Aorta (tissue), 5 donors: ENCODE data around the gene NUCKS1. TPM values are rescaled to one million over a fixed set of nuclear protein-coding genes. Genes with fewer than 3 reads are reported as not detected.

ENCODE experiments used
- ATAC-seq: fragments of 200-7000 bp; cut with Tn5 transposase; one replicate; pipeline ENCODE4 v1.9.1; 2022; ENCODE audit warnings: moderate library complexity; ENCODE audit not compliant: low FRiP score
- DNase-seq, 2 donors: peaks; one replicate each; pipeline ENCODE4 v3.0.0-alpha.2; 2020
- H3K27ac ChIP-seq, 2 donors: one replicate each; pipeline ENCODE4 v1.5.1; 2013; ENCODE audit warnings: low read length in 2 of 2, mild to moderate bottlenecking in 2 of 2, moderate library complexity in 2 of 2, control low read depth in 1 of 2, inconsistent platforms in 1 of 2, low read depth in 1 of 2
- H3K27me3 ChIP-seq, 2 donors: one replicate each; pipeline ENCODE4 v1.6.1; 2013; ENCODE audit warnings: control low read depth in 1 of 2, low read length in 1 of 2, mild to moderate bottlenecking in 1 of 2, moderate library complexity in 1 of 2; ENCODE audit not compliant: insufficient read depth in 2 of 2, control insufficient read depth in 1 of 2
- H3K36me3 ChIP-seq, 2 donors: one replicate each; pipeline ENCODE4 v1.6.1; 2013; ENCODE audit warnings: control low read depth in 1 of 2, low read length in 1 of 2, mild to moderate bottlenecking in 1 of 2; ENCODE audit not compliant: insufficient read depth in 2 of 2, control insufficient read depth in 1 of 2
- H3K4me1 ChIP-seq, 2 donors: one replicate each; pipeline ENCODE4 v1.6.1; 2013; ENCODE audit warnings: low read length in 2 of 2, control low read depth in 1 of 2, mild to moderate bottlenecking in 1 of 2, moderate library complexity in 1 of 2; ENCODE audit not compliant: insufficient read depth in 2 of 2, control insufficient read depth in 1 of 2
- H3K4me3 ChIP-seq, 2 donors: one replicate each; pipeline ENCODE4 v1.5.1; 2013; ENCODE audit warnings: low read length in 2 of 2, control low read depth in 1 of 2, mild to moderate bottlenecking in 1 of 2
- H3K9me3 ChIP-seq: one replicate; pipeline ENCODE4 v1.6.1; 2013; ENCODE audit warnings: mild to moderate bottlenecking, low read length; ENCODE audit not compliant: control insufficient read depth
- WGBS, 2 donors: extraction: QIAGEN DNeasy Blood & Tissue Kit; methylation state at CpG; one replicate each; pipeline ENCODE4 v1.1.7; 2013; 5-methylcytosine and 5-hydroxymethylcytosine counted together
- intact Hi-C, 2 donors: fragments of 100-400 bp; cut with DNase I; formaldehyde crosslinking; loops; one replicate each; pipeline versions ENCODE4 v1.14.2 to v1.15.0; 2022
- polyA plus RNA-seq, 2 donors: library from polyadenylated mRNA; stranded (reverse); fragments of 200-250 nt; gene quantifications; one replicate each; pipeline ENCODE4 v1.2.3, GENCODE V29; 2013
- total RNA-seq, 2 donors: library from RNA; stranded (reverse); fragmentation: NEBNext Ultra II Directional; extraction: Animal tissue kit (Norgen Biotek cat#: 25700); gene quantifications; one replicate each; pipeline ENCODE4 v1.2.1, GENCODE V29; 2021
- donor health status: healthy with polysubstance abuse.
- donor health status: Bipolar disorder and iron deficiency.
- donor health status: DM: no; HTN: no; CAD: no.
- donor health status: DM: no; HTN: no; CAD: no.
- donor health status: DM: yes; HTN: yes; CAD: no.

NUCKS1 gene
- total and polyA plus RNA-seq, 4 donors = 47.1 to 158 (median 96.2) TPM

- Histone ChIP-seq H3K27me3 (no peaks in the 10 kb centered on the region), H3K27ac (no peak overlapping the region), H3K4me3 (no peak overlapping the region), H3K4me1 (no peaks in the 10 kb centered on the region), H3K9me3 (no peaks in the 10 kb centered on the region), H3K36me3 (no peaks in the 10 kb centered on the region)
- ATAC-seq (no peak), DNase-seq (no peak)
- intact Hi-C loops = loop anchor here in 1 of 2 donors (1.0 kb wide), 1 partner anchor 38 kb away; no protein-coding TSS in a partner anchor
- WGBS, 2 donors = 75 to 85% methylated on average over 2 of the region's 2 CpGs
Observed at GRCh38 chr1:205701420-205701819, 48.6 kb downstream of the NUCKS1 start.

GRCh38 chr1:205700865-205701401 is 49.0 kb downstream of the NUCKS1 start:
- no peak overlapping the region for H3K4me3 ChIP-seq
- ATAC-seq (peak; percentile 24), DNase-seq (no peak)
- H3K27ac ChIP-seq = no peak overlapping the region
- no peaks in the 10 kb centered on the region for H3K4me1 ChIP-seq
- intact Hi-C loops = loop anchor here in 1 of 2 donors (1.0 kb wide), 1 partner anchor 38 kb away; no protein-coding TSS in a partner anchor
- no peaks in the 10 kb centered on the region for H3K36me3 ChIP-seq
- no peaks in the 10 kb centered on the region for H3K27me3 ChIP-seq
- no peaks in the 10 kb centered on the region for H3K9me3 ChIP-seq
- 15 to 35% methylated on average over 2 of the region's 2 CpGs for WGBS, 2 donors

GRCh38 chr1:205699416-205699815 is 50.6 kb downstream of the NUCKS1 start:
- H3K27ac ChIP-seq = no peak overlapping the region
- H3K36me3 ChIP-seq = no peaks in the 10 kb centered on the region
- intact Hi-C loops = no loop called here
- no peaks in the 10 kb centered on the region for H3K9me3 ChIP-seq
- H3K4me3 ChIP-seq = no peak overlapping the region
- DNase-seq = no peak
- 86 to 90% methylated on average over 4 of the region's 4 CpGs for WGBS, 2 donors
- H3K4me1 ChIP-seq = no peaks in the 10 kb centered on the region
- ATAC-seq = no peak
- no peaks in the 10 kb centered on the region for H3K27me3 ChIP-seq

- Histone ChIP-seq H3K4me1 (no peaks in the 10 kb centered on the region), H3K27me3 (no peaks in the 10 kb centered on the region), H3K27ac (no peak overlapping the region), H3K36me3 (no peaks in the 10 kb centered on the region), H3K4me3 (no peak overlapping the region), H3K9me3 (no peaks in the 10 kb centered on the region)
- DNase-seq (no peak), ATAC-seq (no peak)
- 92 to 95% methylated on average over 4 of the region's 4 CpGs for WGBS, 2 donors
- intact Hi-C loops = no loop called here
Observed at GRCh38 chr1:205698921-205699320, 51.1 kb downstream of the NUCKS1 start.

GRCh38 chr1:205693421-205693991 is 56.5 kb downstream of the NUCKS1 start:
- DNase-seq = no peak
- no peaks in the 10 kb centered on the region for H3K4me1 ChIP-seq
- WGBS, 2 donors = 64 to 68% methylated on average over 12 of the region's 12 CpGs
- intact Hi-C loops = no loop called here
- H3K36me3 ChIP-seq = no peaks in the 10 kb centered on the region
- H3K27ac ChIP-seq = no peak overlapping the region
- H3K27me3 ChIP-seq = no peaks in the 10 kb centered on the region
- no peaks in the 10 kb centered on the region for H3K9me3 ChIP-seq
- no peak overlapping the region for H3K4me3 ChIP-seq
- ATAC-seq = no peak

GRCh38 chr1:205692423-205692822 is 57.6 kb downstream of the NUCKS1 start:
- Histone ChIP-seq H3K4me1 (no peaks in the 10 kb centered on the region), H3K9me3 (no peaks in the 10 kb centered on the region), H3K36me3 (no peaks in the 10 kb centered on the region), H3K4me3 (no peak overlapping the region), H3K27ac (no peak overlapping the region), H3K27me3 (no peaks in the 10 kb centered on the region)
- intact Hi-C loops = no loop called here
- ATAC-seq (no peak), DNase-seq (no peak)
- WGBS, 2 donors = 91 to 94% methylated on average over 6 of the region's 6 CpGs

GRCh38 chr1:205690122-205690756 is 59.7 kb downstream of the NUCKS1 start:
- Histone ChIP-seq H3K36me3 (no peaks in the 10 kb centered on the region), H3K27ac (no peak overlapping the region), H3K4me3 (no peak overlapping the region), H3K4me1 (no peaks in the 10 kb centered on the region), H3K27me3 (no peaks in the 10 kb centered on the region), H3K9me3 (no peaks in the 10 kb centered on the region)
- DNase-seq = peak in 1 of 2 donors; percentile 48
- intact Hi-C loops = no loop called here
- no peak for ATAC-seq
- 90 to 91% methylated on average over 8 of the region's 8 CpGs for WGBS, 2 donors

- H3K27me3 ChIP-seq = no peaks in the 10 kb centered on the region
- no peak overlapping the region for H3K27ac ChIP-seq
- intact Hi-C loops = no loop called here
- no peaks in the 10 kb centered on the region for H3K36me3 ChIP-seq
- H3K4me1 ChIP-seq = no peaks in the 10 kb centered on the region
- ATAC-seq = no peak
- peak in 1 of 2 donors; percentile 15 for DNase-seq
- H3K4me3 ChIP-seq = no peak overlapping the region
- H3K9me3 ChIP-seq = no peaks in the 10 kb centered on the region
- 94 to 96% methylated on average over 5 of the region's 5 CpGs for WGBS, 2 donors
Observed at GRCh38 chr1:205689479-205689878, 60.5 kb downstream of the NUCKS1 start.
